Measurements from ENCODE around the gene C6orf141.

GRCh38 chr6:49556429-49556837 lies 6.0 kb downstream of the C6orf141 start:
- TF ChIP-seq CTCF (CRISPR knock-in tag; IDR thresholded peaks at IDR 0.05) (no peak), PHF8 (CRISPR knock-in tag; IDR thresholded peaks at IDR 0.05) (no peak), SOX5 (CRISPR knock-in tag; IDR thresholded peaks at IDR 0.05; ENCODE audit: borderline replicate concordance) (peak; percentile 62; the same call in 1 of the 2 replicates), PRDM10 (CRISPR knock-in tag; IDR thresholded peaks at IDR 0.05; ENCODE audit: low read depth) (no peak), HMGXB4 (CRISPR knock-in tag; IDR thresholded peaks at IDR 0.05; ENCODE audit: borderline replicate concordance in 1 of 2, low read depth in 1 of 2) (no peak), ZMYM3 (CRISPR knock-in tag; IDR thresholded peaks at IDR 0.05) (no peak), ZBTB2 (CRISPR knock-in tag; IDR thresholded peaks at IDR 0.05; ENCODE audit: low read depth) (no peak), MAX (IDR thresholded peaks at IDR 0.05) (no peak), CEBPB (IDR thresholded peaks at IDR 0.05; ENCODE audit: borderline replicate concordance, low read depth, low read length) (peak; percentile 95), CENPBD1 (CRISPR knock-in tag; IDR thresholded peaks at IDR 0.05; ENCODE audit: borderline replicate concordance, low read depth) (no peak), PCBP2 (optimal IDR thresholded peaks at IDR 0.05; ENCODE audit: low read depth, low read length, poor library complexity, severe bottlenecking) (no peak), SP2 (CRISPR knock-in tag; IDR thresholded peaks at IDR 0.05) (no peak), BCLAF1 (IDR thresholded peaks at IDR 0.05) (no peak), POLR2AphosphoS2 (IDR thresholded peaks at IDR 0.05; ENCODE audit: low read depth, low read length) (no peak)

Data from HepG2 (cell line).